ENCODE results near the gene CLIC4.
"Not testable (repeated sequence)": the region's sequence is repeated elsewhere in the genome, so short reads cannot be mapped to it uniquely, and the experiment has no call there.

CLIC4 gene

GRCh38 chr1:24875991-24876506 is 130.8 kb downstream of the CLIC4 start:
- no peak for DNase-seq (ENCODE audit: low read depth in 2 of 2)

- no peak for DNase-seq (ENCODE audit: low read depth in 2 of 2)
Observed at GRCh38 chr1:24878045-24878444, 132.8 kb downstream of the CLIC4 start.

GRCh38 chr1:24878775-24879742 is 133.8 kb downstream of the CLIC4 start:
- no peak for DNase-seq (ENCODE audit: low read depth in 2 of 2)

- no peak for DNase-seq (ENCODE audit: low read depth in 2 of 2)
Observed at GRCh38 chr1:24881034-24881433, 135.8 kb downstream of the CLIC4 start.

- DNase-seq (ENCODE audit: low read depth in 2 of 2): no peak
Observed at GRCh38 chr1:24884751-24885150, 139.5 kb downstream of the CLIC4 start.

- no peak for DNase-seq (ENCODE audit: low read depth in 2 of 2)
Observed at GRCh38 chr1:24886241-24886640, 141.0 kb downstream of the CLIC4 start.

GRCh38 chr1:24888061-24888970 is 143.1 kb downstream of the CLIC4 start:
- DNase-seq (ENCODE audit: low read depth in 2 of 2): no peak

GRCh38 chr1:24888971-24889676 is 143.9 kb downstream of the CLIC4 start:
- DNase-seq (ENCODE audit: low read depth in 2 of 2): no peak

- DNase-seq (ENCODE audit: low read depth in 2 of 2): no peak
Observed at GRCh38 chr1:24890887-24891286, 145.6 kb downstream of the CLIC4 start.

- not testable (repeated sequence) for DNase-seq (ENCODE audit: low read depth in 2 of 2)
Observed at GRCh38 chr1:24891367-24891766, 146.1 kb downstream of the CLIC4 start.

- no peak for DNase-seq (ENCODE audit: low read depth in 2 of 2)
Observed at GRCh38 chr1:24892188-24893153, 147.2 kb downstream of the CLIC4 start.

GRCh38 chr1:24893431-24893830 is 148.2 kb downstream of the CLIC4 start:
- DNase-seq (ENCODE audit: low read depth in 2 of 2): no peak

All from stimulated activated CD4-positive, alpha-beta T cell treated with anti-CD3 and anti-CD28 coated beads, Interleukin-4, amount 100 ng/mL, for 48 hours (primary cell).